WTC11 (cell line): ENCODE results near the gene KDM1B. TPM values are rescaled to one million over a fixed set of nuclear protein-coding genes. Genes with fewer than 3 reads are reported as not detected.

Experiments
- IRF2 ChIP-seq: sonication (generic); formaldehyde crosslinking; IDR thresholded peaks from 2 replicates; pipeline ENCODE4 v1.8.0; 2022; ENCODE audit warnings: low read depth, missing genetic modification reagents, borderline replicate concordance
- KAT7 ChIP-seq: sonication (generic); formaldehyde crosslinking; IDR thresholded peaks from 2 replicates; pipeline ENCODE4 v1.8.1; 2023; ENCODE audit warnings: missing genetic modification reagents, mild to moderate bottlenecking, borderline replicate concordance
- MYBL2 ChIP-seq: sonication (generic); formaldehyde crosslinking; IDR thresholded peaks from 2 replicates; pipeline ENCODE4 v1.8.1; 2023; ENCODE audit warnings: mild to moderate bottlenecking, moderate library complexity, missing genetic modification reagents
- NFATC4 ChIP-seq: fragments of 250-450 bp; sonication (Bioruptor Pico); IDR thresholded peaks from 2 replicates; pipeline ENCODE4 v1.9.0; 2021; ENCODE audit warnings: mild to moderate bottlenecking
- NR1H2 ChIP-seq: sonication (generic); formaldehyde crosslinking; IDR thresholded peaks from 2 replicates; pipeline ENCODE4 v1.9.0; 2021; ENCODE audit warnings: mild to moderate bottlenecking, moderate library complexity, missing genetic modification reagents
- OVOL2 ChIP-seq: fragments of 250-450 bp; sonication (Bioruptor Pico); IDR thresholded peaks from 2 replicates; pipeline ENCODE4 v1.9.0; 2021; ENCODE audit warnings: mild to moderate bottlenecking, borderline replicate concordance
- PRDM15 ChIP-seq: sonication (generic); formaldehyde crosslinking; IDR thresholded peaks from 2 replicates; pipeline ENCODE4 v1.8.0; 2022; ENCODE audit warnings: missing genetic modification reagents
- STAT6 ChIP-seq: sonication (generic); formaldehyde crosslinking; conservative IDR thresholded peaks from 2 replicates; pipeline ENCODE4 v1.8.1; 2023; ENCODE audit warnings: mild to moderate bottlenecking, low read depth, missing genetic modification reagents, moderate library complexity
- TEAD4 ChIP-seq: sonication (generic); formaldehyde crosslinking; IDR thresholded peaks from 2 replicates; pipeline ENCODE4 v1.8.0; 2022; ENCODE audit warnings: mild to moderate bottlenecking, missing genetic modification reagents
- TP53 ChIP-seq: sonication (generic); formaldehyde crosslinking; IDR thresholded peaks from 2 replicates; pipeline ENCODE4 v1.8.1; 2023; ENCODE audit warnings: mild to moderate bottlenecking, missing genetic modification reagents
- ZMAT4 ChIP-seq: fragments of 250-450 bp; sonication (Bioruptor Pico); IDR thresholded peaks from 2 replicates; pipeline ENCODE4 v1.9.0; 2021; ENCODE audit warnings: mild to moderate bottlenecking
- ZNF121 ChIP-seq: sonication (generic); formaldehyde crosslinking; IDR thresholded peaks from 2 replicates; pipeline ENCODE4 v1.8.0; 2023; ENCODE audit warnings: missing genetic modification reagents
- total RNA-seq: library from RNA; stranded (reverse); gene quantifications from 3 replicates; pipeline ENCODE4 v1.2.3, GENCODE V29; 2021
- TF ChIP-seq, protein P1 (sequence below): fragments of 250-450 bp; sonication (Bioruptor Pico); IDR thresholded peaks from 2 replicates; pipeline ENCODE4 v1.9.0; 2021; ENCODE audit warnings: mild to moderate bottlenecking, borderline replicate concordance
- TF ChIP-seq, protein P2 (sequence below): fragments of 250-450 bp; sonication (Bioruptor Pico); IDR thresholded peaks from 2 replicates; pipeline ENCODE4 v2.1.2; 2022; ENCODE audit warnings: mild to moderate bottlenecking, moderate library complexity
- TF ChIP-seq, protein P3 (sequence below): fragments of 200-600 bp; IDR thresholded peaks from 2 replicates; pipeline ENCODE4 v1.8.0; 2022; ENCODE audit warnings: antibody characterized with exemption

The KDM1B gene
- total RNA-seq, 1 experiment from 2014 or later = 6.7 TPM

DNA sequence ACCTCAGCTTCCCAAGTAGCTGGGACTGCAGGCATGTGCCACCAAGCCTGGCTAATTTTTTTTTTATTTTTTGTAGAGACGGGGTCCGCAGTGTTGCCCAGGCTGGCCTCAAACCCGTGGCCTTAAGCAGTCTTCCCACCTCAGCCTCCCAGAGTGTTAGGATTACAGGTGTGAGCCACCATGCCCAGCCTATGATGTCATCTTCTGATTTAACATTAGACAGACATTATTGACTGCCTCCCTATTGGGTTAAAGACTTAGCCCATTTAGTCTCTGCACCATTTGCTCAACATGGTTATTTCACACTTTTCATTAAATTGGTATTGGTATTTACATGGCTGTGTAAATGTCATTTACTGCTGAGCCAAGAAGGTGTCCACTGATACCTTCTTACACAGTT, 63.0 kb downstream of the KDM1B start (continued):
- TF ChIP-seq, protein P1, sequence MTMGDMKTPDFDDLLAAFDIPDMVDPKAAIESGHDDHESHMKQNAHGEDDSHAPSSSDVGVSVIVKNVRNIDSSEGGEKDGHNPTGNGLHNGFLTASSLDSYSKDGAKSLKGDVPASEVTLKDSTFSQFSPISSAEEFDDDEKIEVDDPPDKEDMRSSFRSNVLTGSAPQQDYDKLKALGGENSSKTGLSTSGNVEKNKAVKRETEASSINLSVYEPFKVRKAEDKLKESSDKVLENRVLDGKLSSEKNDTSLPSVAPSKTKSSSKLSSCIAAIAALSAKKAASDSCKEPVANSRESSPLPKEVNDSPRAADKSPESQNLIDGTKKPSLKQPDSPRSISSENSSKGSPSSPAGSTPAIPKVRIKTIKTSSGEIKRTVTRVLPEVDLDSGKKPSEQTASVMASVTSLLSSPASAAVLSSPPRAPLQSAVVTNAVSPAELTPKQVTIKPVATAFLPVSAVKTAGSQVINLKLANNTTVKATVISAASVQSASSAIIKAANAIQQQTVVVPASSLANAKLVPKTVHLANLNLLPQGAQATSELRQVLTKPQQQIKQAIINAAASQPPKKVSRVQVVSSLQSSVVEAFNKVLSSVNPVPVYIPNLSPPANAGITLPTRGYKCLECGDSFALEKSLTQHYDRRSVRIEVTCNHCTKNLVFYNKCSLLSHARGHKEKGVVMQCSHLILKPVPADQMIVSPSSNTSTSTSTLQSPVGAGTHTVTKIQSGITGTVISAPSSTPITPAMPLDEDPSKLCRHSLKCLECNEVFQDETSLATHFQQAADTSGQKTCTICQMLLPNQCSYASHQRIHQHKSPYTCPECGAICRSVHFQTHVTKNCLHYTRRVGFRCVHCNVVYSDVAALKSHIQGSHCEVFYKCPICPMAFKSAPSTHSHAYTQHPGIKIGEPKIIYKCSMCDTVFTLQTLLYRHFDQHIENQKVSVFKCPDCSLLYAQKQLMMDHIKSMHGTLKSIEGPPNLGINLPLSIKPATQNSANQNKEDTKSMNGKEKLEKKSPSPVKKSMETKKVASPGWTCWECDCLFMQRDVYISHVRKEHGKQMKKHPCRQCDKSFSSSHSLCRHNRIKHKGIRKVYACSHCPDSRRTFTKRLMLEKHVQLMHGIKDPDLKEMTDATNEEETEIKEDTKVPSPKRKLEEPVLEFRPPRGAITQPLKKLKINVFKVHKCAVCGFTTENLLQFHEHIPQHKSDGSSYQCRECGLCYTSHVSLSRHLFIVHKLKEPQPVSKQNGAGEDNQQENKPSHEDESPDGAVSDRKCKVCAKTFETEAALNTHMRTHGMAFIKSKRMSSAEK (CRISPR knock-in tag) = no peak
- TF ChIP-seq ZMAT4 (CRISPR knock-in tag) (no peak), ZNF121 (no peak), NFATC4 (no peak), TEAD4 (no peak), PRDM15 (no peak), KAT7 (no peak), OVOL2 (CRISPR knock-in tag) (no peak), MYBL2 (no peak), TP53 (no peak), NR1H2 (CRISPR knock-in tag) (no peak), IRF2 (CRISPR knock-in tag) (no peak), STAT6 (CRISPR knock-in tag) (no peak)
- TF ChIP-seq, protein P2, sequence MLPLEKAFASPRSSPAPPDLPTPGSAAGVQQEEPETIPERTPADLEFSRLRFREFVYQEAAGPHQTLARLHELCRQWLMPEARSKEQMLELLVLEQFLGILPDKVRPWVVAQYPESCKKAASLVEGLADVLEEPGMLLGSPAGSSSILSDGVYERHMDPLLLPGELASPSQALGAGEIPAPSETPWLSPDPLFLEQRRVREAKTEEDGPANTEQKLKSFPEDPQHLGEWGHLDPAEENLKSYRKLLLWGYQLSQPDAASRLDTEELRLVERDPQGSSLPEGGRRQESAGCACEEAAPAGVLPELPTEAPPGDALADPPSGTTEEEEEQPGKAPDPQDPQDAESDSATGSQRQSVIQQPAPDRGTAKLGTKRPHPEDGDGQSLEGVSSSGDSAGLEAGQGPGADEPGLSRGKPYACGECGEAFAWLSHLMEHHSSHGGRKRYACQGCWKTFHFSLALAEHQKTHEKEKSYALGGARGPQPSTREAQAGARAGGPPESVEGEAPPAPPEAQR (CRISPR knock-in tag) = no peak
- TF ChIP-seq, protein P3, sequence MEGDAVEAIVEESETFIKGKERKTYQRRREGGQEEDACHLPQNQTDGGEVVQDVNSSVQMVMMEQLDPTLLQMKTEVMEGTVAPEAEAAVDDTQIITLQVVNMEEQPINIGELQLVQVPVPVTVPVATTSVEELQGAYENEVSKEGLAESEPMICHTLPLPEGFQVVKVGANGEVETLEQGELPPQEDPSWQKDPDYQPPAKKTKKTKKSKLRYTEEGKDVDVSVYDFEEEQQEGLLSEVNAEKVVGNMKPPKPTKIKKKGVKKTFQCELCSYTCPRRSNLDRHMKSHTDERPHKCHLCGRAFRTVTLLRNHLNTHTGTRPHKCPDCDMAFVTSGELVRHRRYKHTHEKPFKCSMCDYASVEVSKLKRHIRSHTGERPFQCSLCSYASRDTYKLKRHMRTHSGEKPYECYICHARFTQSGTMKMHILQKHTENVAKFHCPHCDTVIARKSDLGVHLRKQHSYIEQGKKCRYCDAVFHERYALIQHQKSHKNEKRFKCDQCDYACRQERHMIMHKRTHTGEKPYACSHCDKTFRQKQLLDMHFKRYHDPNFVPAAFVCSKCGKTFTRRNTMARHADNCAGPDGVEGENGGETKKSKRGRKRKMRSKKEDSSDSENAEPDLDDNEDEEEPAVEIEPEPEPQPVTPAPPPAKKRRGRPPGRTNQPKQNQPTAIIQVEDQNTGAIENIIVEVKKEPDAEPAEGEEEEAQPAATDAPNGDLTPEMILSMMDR = no peak
